ENCODE results near the gene SORCS1.
"Not testable (repeated sequence)": the region's sequence is repeated elsewhere in the genome, so short reads cannot be mapped to it uniquely, and the experiment has no call there.

Gene SORCS1

DNA sequence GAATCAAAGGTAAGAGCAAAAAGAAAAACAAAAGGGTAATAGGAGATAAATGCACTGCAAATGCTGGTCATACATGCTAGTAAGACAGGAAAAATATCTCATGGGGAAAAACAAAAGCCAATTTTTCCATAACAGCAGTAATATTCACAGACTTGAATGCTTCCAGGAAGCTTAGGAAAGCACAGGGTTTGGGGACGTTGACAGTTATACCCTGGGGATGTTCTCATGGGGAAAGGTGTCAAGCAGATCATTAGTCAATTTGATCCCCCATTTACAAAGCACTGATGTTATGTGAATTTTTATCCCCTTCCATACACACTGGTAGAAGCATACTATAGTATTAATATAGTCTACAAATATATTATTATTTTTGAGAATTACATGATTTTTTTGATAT lies 232.7 kb downstream of the SORCS1 start:
- TF ChIP-seq, protein P1, sequence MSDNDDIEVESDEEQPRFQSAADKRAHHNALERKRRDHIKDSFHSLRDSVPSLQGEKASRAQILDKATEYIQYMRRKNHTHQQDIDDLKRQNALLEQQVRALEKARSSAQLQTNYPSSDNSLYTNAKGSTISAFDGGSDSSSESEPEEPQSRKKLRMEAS (IDR thresholded peaks at IDR 0.05; ENCODE audit: low read depth, low read length) = no peak
- no peak for TF ChIP-seq POLR2A (IDR thresholded peaks at IDR 0.05; ENCODE audit: extremely low read depth, insufficient read length)
- TF ChIP-seq, protein P2, sequence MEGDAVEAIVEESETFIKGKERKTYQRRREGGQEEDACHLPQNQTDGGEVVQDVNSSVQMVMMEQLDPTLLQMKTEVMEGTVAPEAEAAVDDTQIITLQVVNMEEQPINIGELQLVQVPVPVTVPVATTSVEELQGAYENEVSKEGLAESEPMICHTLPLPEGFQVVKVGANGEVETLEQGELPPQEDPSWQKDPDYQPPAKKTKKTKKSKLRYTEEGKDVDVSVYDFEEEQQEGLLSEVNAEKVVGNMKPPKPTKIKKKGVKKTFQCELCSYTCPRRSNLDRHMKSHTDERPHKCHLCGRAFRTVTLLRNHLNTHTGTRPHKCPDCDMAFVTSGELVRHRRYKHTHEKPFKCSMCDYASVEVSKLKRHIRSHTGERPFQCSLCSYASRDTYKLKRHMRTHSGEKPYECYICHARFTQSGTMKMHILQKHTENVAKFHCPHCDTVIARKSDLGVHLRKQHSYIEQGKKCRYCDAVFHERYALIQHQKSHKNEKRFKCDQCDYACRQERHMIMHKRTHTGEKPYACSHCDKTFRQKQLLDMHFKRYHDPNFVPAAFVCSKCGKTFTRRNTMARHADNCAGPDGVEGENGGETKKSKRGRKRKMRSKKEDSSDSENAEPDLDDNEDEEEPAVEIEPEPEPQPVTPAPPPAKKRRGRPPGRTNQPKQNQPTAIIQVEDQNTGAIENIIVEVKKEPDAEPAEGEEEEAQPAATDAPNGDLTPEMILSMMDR (IDR thresholded peaks at IDR 0.05; ENCODE audit: low read depth, low read length) = no peak
- TF ChIP-seq MYC (IDR thresholded peaks at IDR 0.05; ENCODE audit: low read depth, low read length) = no peak
- DNase-seq (ENCODE audit: low read depth) = no peak

DNA sequence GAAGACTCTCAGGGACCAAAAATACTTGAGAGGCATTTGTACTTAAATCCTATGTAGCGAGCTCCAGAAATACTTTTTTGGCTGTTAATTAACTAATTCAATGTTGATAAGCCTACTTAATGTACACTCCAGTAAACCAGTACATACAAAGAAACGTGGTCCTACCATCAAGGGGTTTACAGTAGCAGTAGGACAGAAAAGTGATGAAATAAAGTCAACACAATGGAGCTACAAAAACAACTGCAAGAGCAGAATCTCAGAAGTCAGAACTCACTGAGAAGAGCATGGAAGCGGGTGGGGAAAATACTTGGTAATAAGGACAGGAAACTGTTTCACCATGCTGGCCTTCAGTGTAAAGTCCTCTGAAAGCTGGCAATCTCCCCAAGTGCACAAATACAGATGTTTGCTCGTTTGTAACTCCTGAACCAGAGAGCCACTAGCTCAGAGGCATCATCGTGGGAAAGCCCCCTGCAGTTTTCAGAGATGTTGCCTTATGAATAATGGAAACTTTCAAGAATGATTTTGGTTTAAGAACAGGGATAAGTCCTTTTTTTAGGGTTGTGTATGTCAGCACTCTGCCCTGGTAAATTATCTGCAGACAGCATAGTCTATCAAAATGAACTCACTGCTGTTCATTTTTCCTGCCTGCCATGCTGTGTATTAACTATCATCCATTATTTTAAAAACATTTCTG lies 233.2 kb downstream of the SORCS1 start:
- H3K4me3 ChIP-seq (ENCODE audit: low read depth, low read length) = no peak overlapping the region
- TF ChIP-seq POLR2A (IDR thresholded peaks at IDR 0.05; ENCODE audit: extremely low read depth, insufficient read length) (no peak), MYC (IDR thresholded peaks at IDR 0.05; ENCODE audit: low read depth, low read length) (no peak)
- TF ChIP-seq, protein P1 (IDR thresholded peaks at IDR 0.05; ENCODE audit: low read depth, low read length) = no peak
- TF ChIP-seq, protein P2 (IDR thresholded peaks at IDR 0.05; ENCODE audit: low read depth, low read length) = no peak
- DNase-seq (ENCODE audit: low read depth) = no peak

More for the DNA sequence above, 232.7 kb downstream of the SORCS1 start:
- H3K4me3 ChIP-seq (ENCODE audit: low read depth, low read length) = no peak overlapping the region

DNA sequence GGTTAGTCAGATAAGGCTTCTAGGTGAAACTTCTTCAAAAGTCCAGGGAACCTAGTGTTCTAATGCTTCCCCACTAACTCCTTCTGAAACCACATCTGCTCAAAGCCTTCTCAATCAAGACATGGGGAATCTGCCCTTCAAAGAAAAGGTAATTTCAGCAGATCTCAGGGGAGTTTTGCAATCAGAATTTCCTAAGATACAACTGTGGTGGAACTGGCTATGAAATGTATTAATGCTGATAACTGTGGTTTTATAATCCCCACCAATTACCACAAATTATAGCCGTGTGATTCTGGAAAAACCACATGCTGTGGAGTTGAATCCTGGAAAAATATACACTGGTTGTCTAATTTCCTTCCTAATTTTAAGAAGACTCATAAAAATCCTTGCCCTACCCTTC lies 233.8 kb downstream of the SORCS1 start:
- H3K4me3 ChIP-seq (ENCODE audit: low read depth, low read length) = no peak overlapping the region
- no peak for DNase-seq (ENCODE audit: low read depth)
- TF ChIP-seq, protein P2 (IDR thresholded peaks at IDR 0.05; ENCODE audit: low read depth, low read length) = no peak
- no peak for TF ChIP-seq POLR2A (IDR thresholded peaks at IDR 0.05; ENCODE audit: extremely low read depth, insufficient read length)
- TF ChIP-seq MYC (IDR thresholded peaks at IDR 0.05; ENCODE audit: low read depth, low read length) = no peak
- TF ChIP-seq, protein P1 (IDR thresholded peaks at IDR 0.05; ENCODE audit: low read depth, low read length) = no peak

DNA sequence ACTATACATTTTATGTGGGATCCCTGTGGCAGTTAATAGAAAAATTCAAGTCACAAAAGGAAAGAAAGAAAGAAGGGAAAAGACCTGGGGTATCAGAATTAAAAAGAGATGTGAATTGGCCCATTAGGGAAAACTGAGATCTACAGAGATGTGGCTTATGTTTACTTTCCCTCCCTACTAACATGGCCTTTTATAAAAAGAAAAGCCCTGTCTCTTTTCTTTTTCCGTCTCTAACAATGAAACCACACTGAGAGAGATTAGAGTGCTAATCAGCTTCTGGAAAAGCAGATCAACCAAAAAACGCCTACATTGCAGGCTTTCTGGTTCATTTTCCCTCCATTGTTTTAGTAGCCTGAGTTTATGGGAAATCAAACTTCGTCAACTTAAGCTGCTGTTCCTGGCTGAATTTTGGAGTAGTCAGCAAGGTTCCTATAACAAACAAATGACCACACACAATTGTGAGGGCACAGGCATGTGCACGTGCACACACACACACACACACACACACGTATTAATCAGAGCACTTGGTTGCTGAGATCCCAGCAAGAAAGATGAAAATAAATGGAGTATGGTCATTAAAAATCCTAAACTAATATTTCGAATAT lies 235.1 kb downstream of the SORCS1 start:
- H3K4me3 ChIP-seq (ENCODE audit: low read depth, low read length) = no peak overlapping the region
- no peak for DNase-seq (ENCODE audit: low read depth)

DNA sequence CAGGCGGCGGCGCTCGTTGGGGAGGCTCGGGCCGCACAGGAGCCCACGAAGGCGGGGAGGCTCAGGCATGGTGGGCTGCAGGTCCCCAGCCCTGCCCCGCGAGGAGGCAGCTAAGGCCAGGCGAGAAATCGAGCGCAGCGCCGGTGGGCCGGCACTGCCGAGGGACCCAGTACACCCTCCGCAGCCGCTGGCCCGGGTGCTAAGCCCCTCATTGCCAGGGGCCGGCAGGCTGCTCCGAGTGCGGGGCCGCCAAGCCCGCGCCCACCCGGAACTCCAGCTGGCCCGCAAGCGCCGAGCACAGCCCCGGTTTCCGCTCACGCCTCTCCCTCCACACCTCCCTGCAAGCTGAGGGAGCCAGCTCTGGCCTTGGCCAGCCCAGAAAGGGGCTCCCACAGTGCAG lies 236.4 kb downstream of the SORCS1 start:
- not testable (repeated sequence) for DNase-seq (ENCODE audit: low read depth); H3K4me3 ChIP-seq (ENCODE audit: low read depth, low read length)

More for the DNA sequence above, 235.1 kb downstream of the SORCS1 start:
- TF ChIP-seq, protein P1 (IDR thresholded peaks at IDR 0.05; ENCODE audit: low read depth, low read length) = no peak
- TF ChIP-seq MYC (IDR thresholded peaks at IDR 0.05; ENCODE audit: low read depth, low read length) = no peak
- no peak for TF ChIP-seq POLR2A (IDR thresholded peaks at IDR 0.05; ENCODE audit: extremely low read depth, insufficient read length)
- TF ChIP-seq, protein P2 (IDR thresholded peaks at IDR 0.05; ENCODE audit: low read depth, low read length) = no peak

DNA sequence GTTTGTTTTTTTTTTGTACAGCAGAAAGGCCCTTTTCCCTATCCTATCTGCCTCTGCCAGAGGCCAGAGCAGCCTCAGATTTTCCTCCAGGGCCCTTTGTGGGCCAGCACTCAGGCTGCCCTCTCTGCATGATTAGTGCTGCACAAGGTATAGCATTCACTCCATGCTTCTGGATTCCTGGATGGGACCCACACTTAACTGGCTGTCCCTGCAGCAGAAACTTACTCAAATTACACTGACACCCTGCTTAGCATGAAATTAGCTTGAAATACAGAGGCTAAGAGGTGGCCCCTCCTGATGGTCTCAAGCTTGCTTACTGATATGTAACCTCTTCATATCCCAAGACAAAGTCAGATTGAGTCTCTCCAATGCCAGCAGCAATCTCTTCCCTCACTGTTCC lies 239.3 kb downstream of the SORCS1 start:
- no peak overlapping the region for H3K4me3 ChIP-seq (ENCODE audit: low read depth, low read length)
- no peak for DNase-seq (ENCODE audit: low read depth)
- TF ChIP-seq, protein P2 (IDR thresholded peaks at IDR 0.05; ENCODE audit: low read depth, low read length) = no peak
- TF ChIP-seq, protein P1 (IDR thresholded peaks at IDR 0.05; ENCODE audit: low read depth, low read length) = no peak
- TF ChIP-seq MYC (IDR thresholded peaks at IDR 0.05; ENCODE audit: low read depth, low read length) = no peak
- TF ChIP-seq POLR2A (IDR thresholded peaks at IDR 0.05; ENCODE audit: extremely low read depth, insufficient read length) = no peak

Data from NB4 (cell line).